Colonic mucosa (tissue), 4 donors: ENCODE results near the gene ARFGAP2. TPM values are rescaled to one million over a fixed set of nuclear protein-coding genes. Genes with fewer than 3 reads are reported as not detected.

Experiments used
- DNase-seq: peaks from one replicate; pipeline ENCODE4 v3.0.0-alpha.2; 2020
- H3K27ac ChIP-seq: fragments of 200-600 bp; one replicate; pipeline ENCODE4 v1.8.0; 2021
- H3K27me3 ChIP-seq: fragments of 200-600 bp; one replicate; pipeline ENCODE4 v1.8.0; 2021
- H3K36me3 ChIP-seq: fragments of 200-600 bp; one replicate; pipeline ENCODE4 v1.8.0; 2021
- H3K4me1 ChIP-seq: fragments of 200-600 bp; one replicate; pipeline ENCODE4 v1.8.0; 2021; ENCODE audit warnings: mild to moderate bottlenecking
- H3K4me3 ChIP-seq: fragments of 200-600 bp; one replicate; pipeline ENCODE4 v1.8.0; 2021
- H3K9ac ChIP-seq, 2 donors: one replicate each; pipeline ENCODE4 v1.7.0; 2013; ENCODE audit warnings: control low read depth in 2 of 2, low read depth in 2 of 2, low read length in 2 of 2
- H3K9me3 ChIP-seq: fragments of 200-600 bp; one replicate; pipeline ENCODE4 v1.8.0; 2021
- intact Hi-C: fragments of 100-400 bp; cut with DNase I; formaldehyde crosslinking; loops from one replicate; pipeline ENCODE4 v1.14.1; 2022
- total RNA-seq, 2 donors: library from RNA; stranded (reverse); fragmentation: NEBNext Ultra II Directional in 1 of 2; extraction: Animal tissue kit (Norgen Biotek cat#: 25700) in 1 of 2; gene quantifications; one replicate each; pipeline ENCODE4 v1.2.1, GENCODE V29; 2021
- TF ChIP-seq, protein P1 (sequence below): fragments of 200-600 bp; IDR thresholded peaks from one replicate; pipeline ENCODE4 v1.8.0; 2022; ENCODE audit warnings: antibody characterized with exemption, mild to moderate bottlenecking
- donor health status: healthy.
- donor health status: DM: no; HTN: no; CAD: no.
- donor health status: DM: no; HTN: no; CAD: no.

The ARFGAP2 gene
- total RNA-seq, 2 donors from 2014 or later: 64.6 to 109 TPM

DNA sequence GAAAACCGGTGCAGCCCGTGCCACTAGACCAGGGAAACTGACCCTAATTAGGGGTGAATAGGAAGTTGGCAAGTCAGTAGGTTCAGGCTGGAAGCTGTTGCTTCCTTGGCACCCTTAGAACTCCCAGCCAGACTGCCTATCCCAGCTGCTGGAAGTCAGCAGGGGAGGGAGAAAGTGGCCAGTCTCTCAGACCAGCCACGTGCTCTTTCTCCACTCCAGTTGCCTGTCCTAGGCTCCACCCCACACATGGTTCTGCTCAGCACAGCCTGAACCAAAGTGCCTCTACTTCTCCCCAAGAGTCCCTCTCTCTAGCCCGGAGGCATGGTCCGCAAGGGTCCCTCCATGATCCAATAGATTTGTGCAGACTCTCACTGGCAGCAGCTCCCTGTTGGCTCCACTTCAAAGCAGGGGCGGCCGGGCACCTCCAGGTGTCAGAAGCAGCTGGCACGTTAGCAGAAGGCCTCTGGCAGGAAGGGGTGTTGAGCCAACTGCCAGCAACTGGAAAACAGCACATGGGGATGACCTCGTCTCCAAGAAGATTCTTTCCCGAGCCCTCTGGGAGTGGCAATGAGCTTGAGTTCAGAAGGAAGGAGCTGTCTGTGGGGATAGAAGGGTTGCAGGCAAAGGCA is 27.7 kb downstream of the ARFGAP2 start:
- Histone ChIP-seq H3K27me3 (no peaks in the 10 kb centered on the region), H3K9me3 (no peaks in the 10 kb centered on the region), H3K36me3 (no peaks in the 10 kb centered on the region), H3K9ac (peak overlapping the region in 1 of 2 donors; percentile 23), H3K27ac (no peak overlapping the region), H3K4me3 (no peak overlapping the region), H3K4me1 (peaks cover 14% of the 10 kb centered on the region)
- TF ChIP-seq, protein P1, sequence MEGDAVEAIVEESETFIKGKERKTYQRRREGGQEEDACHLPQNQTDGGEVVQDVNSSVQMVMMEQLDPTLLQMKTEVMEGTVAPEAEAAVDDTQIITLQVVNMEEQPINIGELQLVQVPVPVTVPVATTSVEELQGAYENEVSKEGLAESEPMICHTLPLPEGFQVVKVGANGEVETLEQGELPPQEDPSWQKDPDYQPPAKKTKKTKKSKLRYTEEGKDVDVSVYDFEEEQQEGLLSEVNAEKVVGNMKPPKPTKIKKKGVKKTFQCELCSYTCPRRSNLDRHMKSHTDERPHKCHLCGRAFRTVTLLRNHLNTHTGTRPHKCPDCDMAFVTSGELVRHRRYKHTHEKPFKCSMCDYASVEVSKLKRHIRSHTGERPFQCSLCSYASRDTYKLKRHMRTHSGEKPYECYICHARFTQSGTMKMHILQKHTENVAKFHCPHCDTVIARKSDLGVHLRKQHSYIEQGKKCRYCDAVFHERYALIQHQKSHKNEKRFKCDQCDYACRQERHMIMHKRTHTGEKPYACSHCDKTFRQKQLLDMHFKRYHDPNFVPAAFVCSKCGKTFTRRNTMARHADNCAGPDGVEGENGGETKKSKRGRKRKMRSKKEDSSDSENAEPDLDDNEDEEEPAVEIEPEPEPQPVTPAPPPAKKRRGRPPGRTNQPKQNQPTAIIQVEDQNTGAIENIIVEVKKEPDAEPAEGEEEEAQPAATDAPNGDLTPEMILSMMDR: no peak
- peak; percentile 31 for DNase-seq
- intact Hi-C loops: no loop called here

DNA sequence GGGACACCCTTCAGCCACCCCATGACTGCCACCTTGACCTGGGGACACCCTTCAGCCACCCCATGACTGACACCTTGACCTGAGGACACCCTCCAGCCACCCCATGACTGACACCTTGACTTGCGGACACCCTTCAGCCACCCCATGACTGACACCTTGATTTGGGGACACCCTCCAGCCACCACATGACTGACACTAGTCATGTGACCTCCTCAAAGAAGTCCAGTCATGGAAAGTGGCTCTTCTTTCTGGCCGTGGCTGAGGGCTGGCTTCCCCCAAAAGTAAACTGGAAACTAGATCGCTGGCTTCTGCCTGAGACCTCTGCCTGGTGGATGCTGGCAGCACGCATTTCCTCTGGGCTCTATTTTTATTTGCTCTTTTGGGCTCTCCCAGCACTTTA is 28.4 kb downstream of the ARFGAP2 start:
- TF ChIP-seq, protein P1: no peak
- no peaks in the 10 kb centered on the region for H3K9me3 ChIP-seq
- intact Hi-C loops: no loop called here
- no peaks in the 10 kb centered on the region for H3K36me3 ChIP-seq
- H3K4me3 ChIP-seq: no peak overlapping the region
- no peak overlapping the region for H3K9ac ChIP-seq
- no peak for DNase-seq
- peaks cover 9% of the 10 kb centered on the region for H3K4me1 ChIP-seq
- H3K27me3 ChIP-seq: no peaks in the 10 kb centered on the region
- H3K27ac ChIP-seq: no peak overlapping the region

DNA sequence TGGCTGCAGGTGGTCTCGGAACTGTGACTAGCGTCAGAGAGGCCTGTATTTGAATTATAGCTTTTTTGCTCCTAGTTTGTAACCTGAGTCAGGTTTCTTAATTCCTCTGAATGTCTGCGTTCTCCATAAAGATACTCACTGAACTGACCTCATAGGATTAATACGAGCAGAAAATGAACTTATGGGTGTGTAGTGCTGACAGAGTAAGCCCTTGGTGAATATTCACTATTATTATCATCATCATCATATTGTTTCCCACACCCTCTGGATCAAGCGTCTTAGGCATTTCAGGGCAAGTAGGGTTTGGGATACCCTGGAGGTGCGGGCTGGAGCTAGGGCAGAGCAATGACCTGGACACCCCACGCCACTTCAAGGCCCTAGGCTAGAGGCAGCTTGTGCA is 29.0 kb downstream of the ARFGAP2 start:
- Histone ChIP-seq H3K4me3 (no peak overlapping the region), H3K27ac (no peak overlapping the region), H3K36me3 (no peaks in the 10 kb centered on the region), H3K27me3 (no peaks in the 10 kb centered on the region), H3K9me3 (no peaks in the 10 kb centered on the region), H3K9ac (no peak overlapping the region), H3K4me1 (peaks cover 5% of the 10 kb centered on the region)
- intact Hi-C loops: no loop called here
- TF ChIP-seq, protein P1: no peak
- no peak for DNase-seq

DNA sequence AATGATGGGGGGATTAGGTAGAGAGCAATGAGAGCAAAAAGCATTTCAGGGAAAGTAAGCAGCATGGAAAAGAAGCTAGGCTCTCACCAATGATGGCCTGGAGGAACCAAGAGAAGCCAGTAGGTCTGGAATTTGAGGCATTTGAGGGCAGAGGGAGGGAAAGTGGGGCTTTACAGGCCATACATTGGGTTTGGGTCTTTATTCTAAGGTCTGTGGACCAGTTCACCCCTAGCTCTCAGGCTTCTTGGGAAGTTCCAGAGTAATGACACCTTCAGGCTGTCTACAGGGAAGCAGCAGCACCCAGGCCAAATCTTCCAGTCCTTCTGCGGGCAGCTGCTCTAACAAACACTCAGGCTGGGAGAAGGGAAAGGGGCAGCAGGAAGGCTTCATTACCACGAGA is 29.4 kb downstream of the ARFGAP2 start:
- no peak for DNase-seq
- TF ChIP-seq, protein P1: no peak
- intact Hi-C loops: no loop called here

DNA sequence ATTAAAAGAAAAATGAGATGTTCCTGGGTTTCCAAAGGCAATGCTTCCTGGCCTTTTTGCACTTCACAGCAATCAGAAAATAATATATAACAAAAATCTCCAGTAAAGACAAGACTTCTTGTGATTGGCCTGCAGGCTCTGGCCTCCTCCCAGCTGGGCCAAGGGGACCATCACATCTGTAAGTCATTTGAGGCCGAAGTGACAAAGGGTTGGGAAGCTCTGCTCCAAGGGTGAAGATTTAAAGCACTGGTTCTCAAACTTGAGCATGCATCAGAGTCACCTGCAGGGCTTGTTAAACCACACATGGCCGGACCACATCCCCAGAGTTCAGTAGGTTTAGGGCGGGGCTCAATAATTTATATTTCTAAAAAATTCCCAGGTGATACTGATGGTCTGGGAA is 32.1 kb downstream of the ARFGAP2 start:
- DNase-seq: no peak
- H3K4me3 ChIP-seq: no peak overlapping the region
- no peaks in the 10 kb centered on the region for H3K36me3 ChIP-seq
- no peaks in the 10 kb centered on the region for H3K9me3 ChIP-seq
- intact Hi-C loops: no loop called here
- no peaks in the 10 kb centered on the region for H3K27me3 ChIP-seq
- TF ChIP-seq, protein P1: no peak
- H3K4me1 ChIP-seq: no peaks in the 10 kb centered on the region
- H3K9ac ChIP-seq: no peak overlapping the region
- no peak overlapping the region for H3K27ac ChIP-seq

More for the DNA sequence above, 29.4 kb downstream of the ARFGAP2 start:
- peaks cover under 1% of the 10 kb centered on the region for H3K4me1 ChIP-seq
- no peaks in the 10 kb centered on the region for H3K9me3 ChIP-seq
- no peaks in the 10 kb centered on the region for H3K36me3 ChIP-seq
- no peak overlapping the region for H3K4me3 ChIP-seq
- no peak overlapping the region for H3K27ac ChIP-seq
- H3K9ac ChIP-seq: no peak overlapping the region
- H3K27me3 ChIP-seq: no peaks in the 10 kb centered on the region
